Tibial nerve (tissue), 4 donors: ENCODE measurements around the gene BUD13. TPM values are rescaled to one million over a fixed set of nuclear protein-coding genes. Genes with fewer than 3 reads are reported as not detected.

ENCODE experiments used
- DNase-seq, 2 donors: peaks; one replicate each; pipeline ENCODE4 v3.0.0-alpha.2; 2019; ENCODE audit warnings: low spot score in 2 of 2
- H3K27ac ChIP-seq, 4 donors: fragments of 200-600 bp; sonication (generic) in 3 of 4; one replicate each; pipeline ENCODE4 v1.5.1; 2017 to 2019; ENCODE audit warnings: mild to moderate bottlenecking in 1 of 4
- H3K27me3 ChIP-seq, 2 donors: fragments of 200-600 bp; sonication (generic) in 1 of 2; one replicate each; pipeline versions ENCODE4 v1.5.1 to v1.6.0; 2017 to 2019
- H3K36me3 ChIP-seq, 3 donors: fragments of 200-600 bp; sonication (generic); one replicate each; pipeline ENCODE4 v1.5.1; 2018 to 2019
- H3K4me1 ChIP-seq, 4 donors: fragments of 200-600 bp; sonication (generic) in 3 of 4; one replicate each; pipeline ENCODE4 v1.5.1; 2017 to 2019
- H3K4me3 ChIP-seq, 4 donors: fragments of 200-600 bp; sonication (generic) in 3 of 4; one replicate each; pipeline ENCODE4 v1.5.1; 2017 to 2019; ENCODE audit warnings: mild to moderate bottlenecking in 1 of 4, moderate library complexity in 1 of 4
- H3K9me3 ChIP-seq, 4 donors: fragments of 200-600 bp; sonication (generic) in 3 of 4; one replicate each; pipeline ENCODE4 v1.5.1; 2017 to 2019
- EP300 ChIP-seq, 2 donors: sonication (generic); formaldehyde crosslinking; IDR thresholded peaks; one replicate each; pipeline ENCODE4 v1.6.1; 2017; ENCODE audit warnings: antibody characterized with exemption in 2 of 2, mild to moderate bottlenecking in 1 of 2
- POLR2A ChIP-seq, 2 donors: fragments of 450-650 bp; IDR thresholded peaks; one replicate each; pipeline ENCODE4 v1.6.1; 2017; ENCODE audit warnings: antibody characterized with exemption in 2 of 2, mild to moderate bottlenecking in 2 of 2, moderate library complexity in 2 of 2
- WGBS, 2 donors: methylation state at CpG; one replicate each; pipeline ENCODE4 v1.1.5; 2018; 5-methylcytosine and 5-hydroxymethylcytosine counted together
- total RNA-seq, 4 donors: library from RNA; depleted of rRNA; stranded (reverse); fragments of >200 nt; gene quantifications; one replicate each; pipeline ENCODE4 v1.1.0, GENCODE V29; 2016
- TF ChIP-seq, protein P1 (sequence below), 5 experiments: fragments of 200-600 bp in 3 of 5; fragments of 450-650 bp in 2 of 5; sonication (generic) in 3 of 5; IDR thresholded peaks; one replicate each; pipeline ENCODE4 v1.5.1; 2016 to 2019; ENCODE audit warnings: antibody characterized with exemption in 5 of 5, mild to moderate bottlenecking in 3 of 5, moderate library complexity in 2 of 5

BUD13 gene
- total RNA-seq, 4 donors from 2014 or later = 13.1 to 28.2 (median 20.3) TPM

GRCh38 chr11:116787436-116787785 is 14.6 kb upstream of the BUD13 start:
- DNase-seq = no peak
- TF ChIP-seq, protein P1, sequence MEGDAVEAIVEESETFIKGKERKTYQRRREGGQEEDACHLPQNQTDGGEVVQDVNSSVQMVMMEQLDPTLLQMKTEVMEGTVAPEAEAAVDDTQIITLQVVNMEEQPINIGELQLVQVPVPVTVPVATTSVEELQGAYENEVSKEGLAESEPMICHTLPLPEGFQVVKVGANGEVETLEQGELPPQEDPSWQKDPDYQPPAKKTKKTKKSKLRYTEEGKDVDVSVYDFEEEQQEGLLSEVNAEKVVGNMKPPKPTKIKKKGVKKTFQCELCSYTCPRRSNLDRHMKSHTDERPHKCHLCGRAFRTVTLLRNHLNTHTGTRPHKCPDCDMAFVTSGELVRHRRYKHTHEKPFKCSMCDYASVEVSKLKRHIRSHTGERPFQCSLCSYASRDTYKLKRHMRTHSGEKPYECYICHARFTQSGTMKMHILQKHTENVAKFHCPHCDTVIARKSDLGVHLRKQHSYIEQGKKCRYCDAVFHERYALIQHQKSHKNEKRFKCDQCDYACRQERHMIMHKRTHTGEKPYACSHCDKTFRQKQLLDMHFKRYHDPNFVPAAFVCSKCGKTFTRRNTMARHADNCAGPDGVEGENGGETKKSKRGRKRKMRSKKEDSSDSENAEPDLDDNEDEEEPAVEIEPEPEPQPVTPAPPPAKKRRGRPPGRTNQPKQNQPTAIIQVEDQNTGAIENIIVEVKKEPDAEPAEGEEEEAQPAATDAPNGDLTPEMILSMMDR (IDR thresholded peaks at IDR 0.05) = no peak
- no peak for TF ChIP-seq EP300 (IDR thresholded peaks at IDR 0.05)
- TF ChIP-seq POLR2A (IDR thresholded peaks at IDR 0.05) = no peak
- Histone ChIP-seq H3K9me3 (no peaks in the 10 kb centered on the region), H3K4me3 (peak overlapping the region; percentile 67 to 99 (median 92)), H3K4me1 (peaks cover 0 to 32% (median 16%) of the 10 kb centered on the region in 4 donors), H3K36me3 (peaks cover 8 to 44% (median 27%) of the 10 kb centered on the region in 3 donors), H3K27ac (peak overlapping the region; percentile 55 to 91 (median 82)), H3K27me3 (no peaks in the 10 kb centered on the region)
- WGBS, 2 donors = 0 to 2% methylated on average over 15 of the region's 15 CpGs

DNA sequence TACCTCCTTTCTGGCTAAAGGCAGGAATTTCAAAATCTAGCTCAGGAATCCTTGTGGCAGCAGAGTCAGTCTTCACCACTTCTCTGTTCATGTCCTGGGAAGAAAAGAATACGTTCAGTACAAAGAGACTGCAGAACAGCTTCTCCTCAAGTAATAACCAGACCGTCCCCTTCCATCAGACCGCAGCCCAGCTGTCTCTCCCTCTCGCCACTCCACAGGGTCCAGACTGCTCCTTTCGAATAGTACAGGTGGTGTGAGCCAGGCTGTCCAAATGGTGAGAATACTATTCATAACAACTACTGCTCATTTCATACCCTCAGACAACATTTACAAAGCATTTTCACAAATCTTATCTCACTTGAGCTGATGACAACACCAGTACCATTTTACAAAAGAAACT is 14.2 kb upstream of the BUD13 start:
- H3K36me3 ChIP-seq = peaks cover 8 to 48% (median 31%) of the 10 kb centered on the region in 3 donors
- H3K27ac ChIP-seq = peak overlapping the region in 3 of 4 donors; percentile 75 to 91 (median 90)
- WGBS, 2 donors = 57 to 65% methylated on average over 5 of the region's 5 CpGs
- TF ChIP-seq, protein P1 (IDR thresholded peaks at IDR 0.05) = no peak
- TF ChIP-seq POLR2A (IDR thresholded peaks at IDR 0.05) (no peak), EP300 (IDR thresholded peaks at IDR 0.05) (no peak)
- H3K4me1 ChIP-seq = peaks cover 0 to 32% (median 16%) of the 10 kb centered on the region in 4 donors
- H3K9me3 ChIP-seq = no peaks in the 10 kb centered on the region
- DNase-seq = no peak
- H3K4me3 ChIP-seq = peak overlapping the region; percentile 67 to 99 (median 92)
- no peaks in the 10 kb centered on the region for H3K27me3 ChIP-seq

DNA sequence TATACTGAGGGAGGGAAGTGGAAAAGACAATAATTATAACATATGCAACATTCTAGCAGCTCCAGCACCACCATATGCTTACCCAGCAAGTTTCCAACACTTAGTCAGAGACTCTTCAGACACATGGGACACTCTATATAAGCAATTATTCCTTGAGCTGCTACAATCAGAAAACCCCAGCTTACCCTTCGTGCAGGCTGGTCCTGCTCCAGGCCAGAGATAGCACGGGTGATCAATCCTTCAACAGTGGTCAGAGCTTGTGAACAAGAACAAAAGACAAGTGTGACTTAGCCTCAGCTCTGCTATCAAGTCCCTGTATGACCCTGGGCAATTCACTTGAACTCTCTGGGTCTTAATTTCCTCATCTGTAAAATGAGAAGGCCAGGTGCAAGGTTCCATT is 13.5 kb upstream of the BUD13 start:
- Histone ChIP-seq H3K27ac (no peak overlapping the region), H3K9me3 (no peaks in the 10 kb centered on the region), H3K36me3 (peaks cover 8 to 54% (median 35%) of the 10 kb centered on the region in 3 donors), H3K27me3 (no peaks in the 10 kb centered on the region), H3K4me3 (no peak overlapping the region), H3K4me1 (peaks cover 0 to 29% (median 14%) of the 10 kb centered on the region in 4 donors)
- TF ChIP-seq, protein P1 (IDR thresholded peaks at IDR 0.05) = no peak
- TF ChIP-seq POLR2A (IDR thresholded peaks at IDR 0.05) (no peak), EP300 (IDR thresholded peaks at IDR 0.05) (no peak)
- no peak for DNase-seq
- WGBS, 2 donors = 85 to 94% methylated on average over 2 of the region's 2 CpGs

DNA sequence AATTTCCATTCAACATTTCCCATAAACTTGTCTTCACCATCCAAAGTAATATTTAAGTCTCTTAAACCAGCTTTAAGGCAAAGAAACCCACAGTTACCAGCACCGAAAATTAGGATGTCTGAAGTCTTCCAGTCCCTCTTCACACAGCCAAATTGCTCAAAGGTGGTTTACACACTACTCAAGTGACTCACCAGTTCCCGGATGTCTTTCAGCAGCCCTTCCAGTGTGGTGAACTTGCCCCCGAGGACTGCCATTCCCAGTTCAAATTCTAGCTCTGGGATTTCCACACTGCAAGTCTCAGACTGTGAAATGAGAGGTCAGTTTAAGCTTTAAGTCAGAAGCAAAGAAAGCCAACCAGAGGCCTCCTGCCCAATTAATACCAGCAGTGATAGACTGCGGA is 9.9 kb upstream of the BUD13 start:
- H3K4me3 ChIP-seq = no peak overlapping the region
- H3K27ac ChIP-seq = no peak overlapping the region
- peaks cover 0 to 15% (median 10%) of the 10 kb centered on the region in 4 donors for H3K4me1 ChIP-seq
- no peaks in the 10 kb centered on the region for H3K27me3 ChIP-seq
- peaks cover 8 to 89% (median 59%) of the 10 kb centered on the region in 3 donors for H3K36me3 ChIP-seq
- H3K9me3 ChIP-seq = no peaks in the 10 kb centered on the region
- no peak for DNase-seq
- 88 to 97% methylated on average over 4 of the region's 4 CpGs for WGBS, 2 donors
- TF ChIP-seq POLR2A (IDR thresholded peaks at IDR 0.05) (no peak), EP300 (IDR thresholded peaks at IDR 0.05) (no peak)
- TF ChIP-seq, protein P1 (IDR thresholded peaks at IDR 0.05) = no peak

DNA sequence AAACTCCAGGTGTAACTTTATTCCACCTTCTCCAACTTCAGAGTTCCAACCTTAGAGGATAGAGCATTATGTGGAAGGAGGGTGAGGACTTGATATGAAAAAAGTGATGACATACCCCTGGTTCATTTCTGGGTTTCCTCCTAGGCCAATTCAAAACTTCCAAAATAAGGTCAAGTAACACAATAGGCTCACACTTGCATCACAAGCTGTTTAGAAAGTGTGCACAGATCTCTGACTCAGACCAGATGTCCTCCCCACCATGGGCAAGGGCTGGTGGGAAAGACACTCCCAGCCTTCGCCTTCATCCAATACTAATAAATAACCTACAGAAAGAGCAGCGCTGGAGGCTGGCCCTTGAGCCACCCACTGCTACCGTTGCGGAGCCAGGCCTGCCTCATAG is 5.8 kb upstream of the BUD13 start:
- no peaks in the 10 kb centered on the region for H3K27me3 ChIP-seq
- TF ChIP-seq POLR2A (IDR thresholded peaks at IDR 0.05) = no peak
- TF ChIP-seq, protein P1 (IDR thresholded peaks at IDR 0.05) = no peak
- TF ChIP-seq EP300 (IDR thresholded peaks at IDR 0.05) = no peak
- no peak for DNase-seq
- peaks cover 3 to 78% (median 43%) of the 10 kb centered on the region in 3 donors for H3K36me3 ChIP-seq
- no peak overlapping the region for H3K4me3 ChIP-seq
- H3K4me1 ChIP-seq = peaks cover 0 to 5% (median 4%) of the 10 kb centered on the region in 4 donors
- no peak overlapping the region for H3K27ac ChIP-seq
- no peaks in the 10 kb centered on the region for H3K9me3 ChIP-seq
- 92 to 93% methylated on average over 4 of the region's 4 CpGs for WGBS, 2 donors
